Left ventricle myocardium inferior (tissue), 1 donor: ENCODE measurements around the gene SPATA2L. TPM values are rescaled to one million over a fixed set of nuclear protein-coding genes. Genes with fewer than 3 reads are reported as not detected.
"Not testable (repeated sequence)": the region's sequence is repeated elsewhere in the genome, so short reads cannot be mapped to it uniquely, and the experiment has no call there.

Experiments used
- DNase-seq: peaks from one replicate; pipeline ENCODE4 v3.0.0-alpha.2; 2020
- H3K27ac ChIP-seq: fragments of 200-600 bp; replicated peaks from 2 replicates; pipeline ENCODE4 v1.8.0; 2021
- H3K27me3 ChIP-seq: fragments of 200-600 bp; 2 replicates; pipeline ENCODE4 v1.8.0; 2021; ENCODE audit warnings: low read depth
- H3K36me3 ChIP-seq: fragments of 200-600 bp; 2 replicates; pipeline ENCODE4 v1.8.0; 2021
- H3K4me1 ChIP-seq: fragments of 200-600 bp; 2 replicates; pipeline ENCODE4 v1.8.0; 2021
- H3K4me3 ChIP-seq: fragments of 200-600 bp; 2 replicates; pipeline ENCODE4 v1.8.0; 2021; ENCODE audit warnings: mild to moderate bottlenecking, moderate library complexity
- H3K9me3 ChIP-seq: fragments of 200-600 bp; replicated peaks from 2 replicates; pipeline ENCODE4 v1.8.0; 2021
- CTCF ChIP-seq: fragments of 200-600 bp; IDR thresholded peaks from 2 replicates; pipeline ENCODE4 v1.8.0; 2021; ENCODE audit warnings: antibody characterized with exemption, mild to moderate bottlenecking, borderline replicate concordance
- intact Hi-C: fragments of 100-400 bp; cut with micrococcal nuclease; formaldehyde crosslinking; loops from one replicate; pipeline ENCODE4 v1.11.0; 2022
- total RNA-seq: library from RNA; stranded (reverse); fragmentation: NEBNext Ultra II Directional; extraction: Animal tissue kit (Norgen Biotek cat#: 25700); gene quantifications from one replicate; pipeline ENCODE4 v1.2.1, GENCODE V29; 2021
- donor health status: DM: no; HTN: yes; CAD: no; lungs with severe emphysema.

SPATA2L gene
- total RNA-seq, 1 donor from 2014 or later = 2.1 TPM

GRCh38 chr16:89693289-89693731, 8.2 kb downstream of the SPATA2L start:
- intact Hi-C loops = no loop called here

GRCh38 chr16:89691986-89692569, 9.4 kb downstream of the SPATA2L start:
- Histone ChIP-seq H3K27ac (no peak overlapping the region), H3K9me3 (no peaks in the 10 kb centered on the region), H3K4me1 (peaks cover 10% of the 10 kb centered on the region), H3K36me3 (peaks cover 37% of the 10 kb centered on the region), H3K4me3 (no peak overlapping the region), H3K27me3 (no peaks in the 10 kb centered on the region)
- DNase-seq = no peak
- no peak for TF ChIP-seq CTCF
- intact Hi-C loops = no loop called here

More at GRCh38 chr16:89693289-89693731, 8.2 kb downstream of the SPATA2L start:
- Histone ChIP-seq H3K36me3 (peaks cover 37% of the 10 kb centered on the region), H3K9me3 (no peaks in the 10 kb centered on the region), H3K27me3 (no peaks in the 10 kb centered on the region), H3K4me3 (no peak overlapping the region), H3K27ac (no peak overlapping the region), H3K4me1 (no peaks in the 10 kb centered on the region)
- TF ChIP-seq CTCF = no peak
- no peak for DNase-seq

GRCh38 chr16:89691231-89691985, 10.1 kb downstream of the SPATA2L start:
- TF ChIP-seq CTCF = no peak
- peaks cover 37% of the 10 kb centered on the region for H3K36me3 ChIP-seq
- peaks cover 17% of the 10 kb centered on the region for H3K4me1 ChIP-seq
- no peak for DNase-seq
- H3K27ac ChIP-seq = no peak overlapping the region
- no peaks in the 10 kb centered on the region for H3K9me3 ChIP-seq
- no peak overlapping the region for H3K4me3 ChIP-seq
- H3K27me3 ChIP-seq = no peaks in the 10 kb centered on the region
- intact Hi-C loops = no loop called here

GRCh38 chr16:89690392-89690901, 11.1 kb downstream of the SPATA2L start:
- Histone ChIP-seq H3K4me1 (peaks cover 21% of the 10 kb centered on the region), H3K27ac (no peak overlapping the region), H3K9me3 (no peaks in the 10 kb centered on the region), H3K4me3 (no peak overlapping the region), H3K36me3 (peaks cover 37% of the 10 kb centered on the region), H3K27me3 (no peaks in the 10 kb centered on the region)
- no peak for TF ChIP-seq CTCF
- intact Hi-C loops = no loop called here
- DNase-seq = no peak

GRCh38 chr16:89689621-89690020, 11.9 kb downstream of the SPATA2L start:
- Histone ChIP-seq H3K4me1 (peaks cover 21% of the 10 kb centered on the region), H3K36me3 (peaks cover 37% of the 10 kb centered on the region)
- H3K27me3 ChIP-seq, H3K4me3 ChIP-seq, DNase-seq, intact Hi-C loops, H3K27ac ChIP-seq, H3K9me3 ChIP-seq: not testable (repeated sequence)

- no peak for DNase-seq
- H3K9me3 ChIP-seq = no peaks in the 10 kb centered on the region
- peaks cover 34% of the 10 kb centered on the region for H3K36me3 ChIP-seq
- intact Hi-C loops = no loop called here
- TF ChIP-seq CTCF = no peak
- H3K4me1 ChIP-seq = peaks cover 21% of the 10 kb centered on the region
- H3K4me3 ChIP-seq = no peak overlapping the region
- H3K27me3 ChIP-seq = no peaks in the 10 kb centered on the region
- H3K27ac ChIP-seq = no peak overlapping the region
These were observed 12.4 kb downstream of the SPATA2L start for GRCh38 chr16:89689142-89689541.
